Fibroblast of the conjunctiva (primary cell): ENCODE data around the gene TFF2.

Source experiments
- DNase-seq: peaks from one replicate; pipeline ENCODE4 v3.0.0-alpha.2; 2010; ENCODE audit warnings: low read depth

Gene TFF2

GRCh38 chr21:42320791-42321190, 30.0 kb downstream of the TFF2 start:
- DNase-seq, result no peak

GRCh38 chr21:42319851-42320572, 30.8 kb downstream of the TFF2 start:
- DNase-seq, result no peak

- DNase-seq, result no peak
Measured at GRCh38 chr21:42319376-42319775, 31.4 kb downstream of the TFF2 start.

- no peak for DNase-seq
Measured at GRCh38 chr21:42317826-42318746, 32.7 kb downstream of the TFF2 start.

GRCh38 chr21:42317341-42317741, 33.5 kb downstream of the TFF2 start:
- no peak for DNase-seq

GRCh38 chr21:42316891-42317290, 33.9 kb downstream of the TFF2 start:
- DNase-seq, result no peak

GRCh38 chr21:42315296-42315891, 35.4 kb downstream of the TFF2 start, which contains the start of gene TFF3:
TSS of gene TFF3 (minus strand) at chr21:42315409. CDS start at chr21:42315374, 35 bp downstream.
- DNase-seq, result no peak

GRCh38 chr21:42314616-42315295, 36.0 kb downstream of the TFF2 start:
- DNase-seq, result no peak

GRCh38 chr21:42313501-42313969, 37.3 kb downstream of the TFF2 start:
- DNase-seq, result no peak

GRCh38 chr21:42312626-42313104, 38.1 kb downstream of the TFF2 start:
- no peak for DNase-seq

GRCh38 chr21:42311816-42312625, 38.8 kb downstream of the TFF2 start:
- no peak for DNase-seq

GRCh38 chr21:42311160-42311559, 39.6 kb downstream of the TFF2 start:
- no peak for DNase-seq

- no peak for DNase-seq
Measured at GRCh38 chr21:42310411-42311001, 40.3 kb downstream of the TFF2 start.

- no peak for DNase-seq
Measured at GRCh38 chr21:42309753-42310213, 41.0 kb downstream of the TFF2 start.

- no peak for DNase-seq
Measured at GRCh38 chr21:42308914-42309752, 41.7 kb downstream of the TFF2 start.

- no peak for DNase-seq
Measured at GRCh38 chr21:42308161-42308913, 42.5 kb downstream of the TFF2 start.

- DNase-seq, result no peak
Measured at GRCh38 chr21:42307106-42307505, 43.7 kb downstream of the TFF2 start.

- DNase-seq, result no peak
Measured at GRCh38 chr21:42306366-42307035, 44.3 kb downstream of the TFF2 start.
